Central memory CD4-positive, alpha-beta T cell (primary cell): ENCODE results near the gene CXCL5.
"Not testable (repeated sequence)": the region's sequence is repeated elsewhere in the genome, so short reads cannot be mapped to it uniquely, and the experiment has no call there.

Source experiments
- DNase-seq: peaks from one replicate; pipeline ENCODE4 v3.0.0; 2022

CXCL5 gene

GRCh38 chr4:74014332-74014731 lies 15.9 kb upstream of the CXCL5 start:
- DNase-seq: no peak

- DNase-seq: no peak
These were observed 14.8 kb upstream of the CXCL5 start for GRCh38 chr4:74013264-74013663.

GRCh38 chr4:74012130-74012529 lies 13.7 kb upstream of the CXCL5 start:
- no peak for DNase-seq

GRCh38 chr4:74009307-74009706 lies 10.8 kb upstream of the CXCL5 start:
- no peak for DNase-seq

- DNase-seq: no peak
These were observed 7.6 kb upstream of the CXCL5 start for GRCh38 chr4:74006009-74006476.

GRCh38 chr4:74005528-74005927 lies 7.1 kb upstream of the CXCL5 start:
- no peak for DNase-seq

GRCh38 chr4:74004668-74005067 lies 6.2 kb upstream of the CXCL5 start:
- DNase-seq: no peak

- DNase-seq: no peak
These were observed 1.8 kb upstream of the CXCL5 start for GRCh38 chr4:74000301-74000700.

- DNase-seq: no peak
These were observed 6.4 kb downstream of the CXCL5 start for GRCh38 chr4:73992050-73992449.

- DNase-seq: no peak
These were observed 6.8 kb downstream of the CXCL5 start for GRCh38 chr4:73991742-73992000.

GRCh38 chr4:73990988-73991741 lies 7.3 kb downstream of the CXCL5 start:
- DNase-seq: no peak

- DNase-seq: no peak
These were observed 8.5 kb downstream of the CXCL5 start for GRCh38 chr4:73989928-73990327.

GRCh38 chr4:73989031-73989430 lies 9.4 kb downstream of the CXCL5 start:
- no peak for DNase-seq

GRCh38 chr4:73988061-73988460 lies 10.4 kb downstream of the CXCL5 start, which contains the start of gene PPBP:
PPBP (minus strand) TSS chr4:73988190; CDS start chr4:73988103, 87 bp downstream.
- DNase-seq: no peak

- DNase-seq: no peak
These were observed 13.0 kb downstream of the CXCL5 start for GRCh38 chr4:73985528-73985852.

- DNase-seq: no peak
These were observed 13.5 kb downstream of the CXCL5 start for GRCh38 chr4:73984736-73985527.

- not testable (repeated sequence) for DNase-seq
These were observed 17.3 kb downstream of the CXCL5 start for GRCh38 chr4:73981175-73981574.

- no peak for DNase-seq
These were observed 19.0 kb downstream of the CXCL5 start for GRCh38 chr4:73979407-73979957.

- DNase-seq: no peak
These were observed 19.6 kb downstream of the CXCL5 start for GRCh38 chr4:73978886-73979285.

- no peak for DNase-seq
These were observed 21.8 kb downstream of the CXCL5 start for GRCh38 chr4:73976716-73977115.

- no peak for DNase-seq
These were observed 22.3 kb downstream of the CXCL5 start for GRCh38 chr4:73976217-73976616.

GRCh38 chr4:73974352-73974751 lies 24.1 kb downstream of the CXCL5 start:
- DNase-seq: no peak

- no peak for DNase-seq
These were observed 27.5 kb downstream of the CXCL5 start for GRCh38 chr4:73970945-73971344.

GRCh38 chr4:73970011-73970410 lies 28.5 kb downstream of the CXCL5 start:
- no peak for DNase-seq
